NCI-H1930 (cell line): ENCODE data around the gene SHLD1.
A peak's percentile ranks its signal among the peaks of the same experiment; 100 is the strongest.
"Not testable (repeated sequence)": the region's sequence is repeated elsewhere in the genome, so short reads cannot be mapped to it uniquely, and the experiment has no call there.

Experiments used
- DNase-seq, 2 experiments: peaks; one replicate each; lab custom pipeline; 2025; lab: John Stamatoyannopoulos, UW

Gene SHLD1

GRCh38 chr20:5781367-5781766 is 31.2 kb downstream of the SHLD1 start:
- DNase-seq = not testable (repeated sequence)

- no peak for DNase-seq
These were observed 31.9 kb downstream of the SHLD1 start for GRCh38 chr20:5781798-5782750.

- DNase-seq = no peak
These were observed 34.5 kb downstream of the SHLD1 start for GRCh38 chr20:5784735-5785134.

DNA sequence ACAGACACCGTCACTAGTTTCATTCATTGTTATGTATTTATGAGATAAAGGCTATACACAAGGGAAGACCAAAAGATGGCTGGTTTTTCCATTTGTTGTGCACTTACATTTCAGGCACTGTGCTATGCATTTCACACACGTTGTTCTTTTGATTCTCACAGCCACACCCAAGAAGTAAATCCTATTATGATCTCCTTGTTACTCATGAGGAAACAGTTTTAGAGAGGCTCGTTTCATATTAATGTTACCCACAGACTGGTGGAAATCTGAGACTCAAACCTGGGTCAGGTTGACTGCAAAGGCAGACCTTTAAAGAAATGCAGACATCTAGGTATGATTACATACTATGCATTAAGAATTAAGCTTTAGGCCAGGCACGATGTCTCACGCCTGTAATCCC is 34.9 kb downstream of the SHLD1 start:
- DNase-seq = no peak

DNA sequence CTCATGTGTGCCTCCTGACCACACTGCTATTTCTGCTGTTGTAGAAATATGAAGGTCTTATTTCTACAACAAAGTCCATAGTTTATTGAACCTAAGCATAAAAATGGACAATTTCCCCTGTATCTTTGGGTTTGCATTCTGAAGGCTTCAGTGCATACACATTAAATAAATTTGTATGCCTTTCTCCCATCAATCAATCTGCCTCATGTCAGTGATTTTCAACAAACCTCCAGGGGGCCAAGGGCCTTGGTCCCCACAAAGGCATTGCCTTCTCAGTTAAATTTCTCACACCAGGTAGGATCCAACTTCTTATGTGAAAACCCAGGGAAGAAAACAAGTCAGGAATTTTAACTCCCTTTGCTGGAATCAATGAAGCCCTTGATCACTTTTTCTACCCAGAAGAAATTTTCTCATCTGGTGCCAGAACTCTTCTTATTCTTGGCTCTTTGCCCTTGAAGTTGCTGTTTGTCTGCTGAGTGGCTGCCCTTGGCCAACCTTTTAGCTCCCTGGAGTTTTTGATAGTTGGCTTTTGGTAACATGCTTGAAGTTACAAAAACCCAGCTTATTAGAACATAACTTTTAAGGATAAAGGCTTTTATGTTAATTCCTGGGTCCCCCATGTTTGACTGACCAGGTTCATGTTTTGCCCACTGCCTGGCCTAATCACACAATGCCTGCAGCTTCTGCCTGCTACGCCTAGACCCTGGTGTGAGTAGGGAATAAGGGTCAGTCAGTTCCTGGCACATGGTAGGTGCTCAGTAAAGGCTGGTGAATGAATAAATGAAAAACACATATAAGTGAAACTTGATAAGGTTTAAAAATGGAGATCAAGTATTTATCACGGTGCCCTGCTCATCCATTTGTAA is 37.0 kb downstream of the SHLD1 start:
- no peak for DNase-seq

- DNase-seq = no peak
These were observed 37.6 kb downstream of the SHLD1 start for GRCh38 chr20:5787796-5788165.

DNA sequence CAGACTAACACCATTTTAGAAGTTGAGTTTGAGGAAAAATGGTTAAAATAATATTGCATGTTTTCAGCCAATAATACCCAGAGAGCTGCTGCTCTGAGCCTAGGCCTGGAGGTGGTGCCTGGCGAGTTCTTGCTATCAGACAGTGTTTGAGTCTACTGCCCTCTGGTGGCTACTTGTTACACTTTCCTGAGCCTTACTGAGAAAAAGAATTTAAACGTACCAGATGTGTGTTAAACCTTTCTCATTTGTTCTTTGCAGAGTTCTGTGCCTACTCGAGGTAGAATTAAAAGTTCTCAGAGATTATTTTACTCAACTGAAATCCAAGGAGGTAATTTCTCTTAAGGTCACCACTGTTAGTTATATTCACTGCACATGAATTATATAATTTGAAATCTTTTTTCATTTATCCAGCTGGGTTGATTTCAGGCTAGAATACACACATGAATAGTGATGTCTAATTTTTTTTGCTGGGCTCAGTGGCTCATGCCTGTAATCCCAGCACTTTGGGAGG is 38.2 kb downstream of the SHLD1 start:
- DNase-seq = peak; percentile 66 to 83

DNA sequence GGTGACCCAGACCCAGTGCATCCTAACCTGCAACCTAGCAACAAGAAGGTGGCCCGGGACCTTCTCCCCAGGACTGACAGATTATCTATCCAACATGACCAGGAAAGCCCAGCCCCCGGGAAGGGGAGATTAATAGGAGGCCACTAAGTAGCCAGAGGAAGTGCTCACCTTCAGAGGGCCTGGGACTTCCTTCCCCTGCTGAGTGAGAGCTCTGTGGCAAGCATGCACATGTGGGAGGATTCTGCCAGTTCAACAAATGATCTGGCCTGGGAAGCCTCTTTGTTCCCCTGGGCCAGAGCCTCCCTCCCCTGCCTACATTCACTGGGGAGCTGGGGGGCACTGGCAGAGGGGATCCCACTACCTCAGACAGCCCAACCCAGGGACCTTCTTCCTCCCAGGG is 39.6 kb downstream of the SHLD1 start:
- DNase-seq = no peak

GRCh38 chr20:5793916-5794315 is 43.7 kb downstream of the SHLD1 start:
- DNase-seq = no peak

GRCh38 chr20:5796331-5797040 is 46.3 kb downstream of the SHLD1 start:
- no peak for DNase-seq

- no peak for DNase-seq
These were observed 47.0 kb downstream of the SHLD1 start for GRCh38 chr20:5797165-5797564.

DNA sequence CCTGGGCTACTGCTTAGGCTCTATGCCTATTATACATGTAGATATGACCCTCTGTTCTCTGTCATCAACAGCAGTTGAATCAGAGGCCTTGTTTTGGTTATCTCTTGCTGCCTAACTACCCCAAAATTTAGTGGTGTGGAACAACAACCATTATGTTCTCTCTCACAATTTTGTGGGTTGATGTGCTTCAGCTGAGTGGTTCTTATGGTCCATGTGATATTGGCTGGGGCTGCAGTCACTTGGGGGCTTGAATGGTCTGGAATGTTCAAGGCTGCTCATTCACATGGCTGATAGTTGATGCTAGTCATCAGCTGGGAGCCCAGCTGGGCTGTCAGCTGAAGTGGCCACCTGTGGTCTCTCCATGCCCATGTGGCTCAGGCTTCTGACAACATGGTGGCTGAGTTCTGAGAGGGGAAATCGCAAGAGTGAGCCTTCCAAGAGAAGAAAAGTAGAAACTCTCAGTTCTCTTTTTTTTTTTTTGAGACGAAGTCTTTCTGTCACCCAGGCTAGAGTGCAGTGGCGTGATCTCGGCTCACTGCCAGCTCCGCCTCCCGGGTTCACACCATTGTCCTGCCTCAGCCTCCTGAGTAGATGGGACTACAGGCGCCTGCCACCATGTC is 47.8 kb downstream of the SHLD1 start:
- no peak for DNase-seq

DNA sequence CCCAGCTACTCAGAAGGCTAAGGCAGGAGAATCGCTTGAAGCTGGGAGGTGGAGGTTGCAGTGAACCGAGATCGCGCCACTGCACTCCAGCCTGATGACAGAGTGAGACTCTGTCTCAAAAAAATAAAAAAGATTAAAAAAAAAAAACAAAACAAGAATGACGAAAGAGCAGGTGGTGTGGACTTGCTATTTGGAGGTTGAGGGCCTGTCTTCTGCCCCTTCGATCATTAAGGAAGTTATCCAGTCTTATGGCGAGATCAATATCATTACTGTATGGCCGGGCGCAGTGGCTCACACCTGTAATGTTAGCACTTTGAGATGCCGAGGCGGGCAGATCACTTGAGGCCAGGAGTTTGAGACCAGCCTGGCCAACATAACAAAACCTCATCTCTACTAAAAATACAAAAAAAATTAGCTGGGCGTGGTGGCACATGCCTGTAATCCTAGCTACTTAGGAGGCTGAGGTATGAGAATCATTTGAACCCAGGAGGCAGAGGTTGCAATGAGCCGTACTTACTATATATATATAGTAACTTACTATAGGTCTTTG is 53.6 kb downstream of the SHLD1 start:
- not testable (repeated sequence) for DNase-seq

DNA sequence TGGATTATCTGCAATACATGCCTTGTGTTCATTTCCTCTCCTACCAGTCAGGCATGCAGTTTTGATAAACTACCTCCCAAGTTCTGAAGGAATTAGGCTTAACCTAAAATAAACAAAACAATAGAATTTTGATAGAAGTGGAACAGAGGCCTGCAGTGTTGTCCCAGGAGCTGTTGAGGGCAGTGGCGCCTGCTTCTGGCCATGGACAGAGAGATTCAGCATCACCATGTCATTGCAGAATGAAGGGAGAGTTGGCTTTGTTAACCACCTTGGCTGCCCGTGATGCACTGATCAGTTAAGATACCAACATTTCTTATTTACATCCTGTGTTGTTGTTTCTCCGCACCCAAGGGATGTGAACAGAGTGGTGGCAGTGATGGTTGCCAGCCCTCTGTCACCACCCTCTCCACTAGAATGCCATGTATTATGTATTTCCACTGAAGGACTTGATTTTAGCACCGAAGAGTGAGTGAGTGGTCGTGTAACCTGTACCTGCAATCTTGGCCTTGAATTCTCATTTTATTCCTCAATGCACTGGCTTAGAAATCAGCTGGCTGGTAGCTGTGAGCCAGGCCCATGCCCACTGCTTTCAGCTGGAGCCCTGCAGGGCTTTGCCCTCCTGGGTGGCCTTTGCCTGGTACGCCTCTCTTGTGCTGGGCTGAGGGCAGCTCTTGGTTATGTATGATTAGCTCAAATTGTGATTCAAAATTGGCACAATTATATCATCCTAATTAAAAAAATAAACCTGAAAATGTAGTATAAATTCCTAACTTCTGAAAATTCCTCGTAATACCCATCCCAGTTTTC is 56.5 kb downstream of the SHLD1 start:
- DNase-seq = no peak

DNA sequence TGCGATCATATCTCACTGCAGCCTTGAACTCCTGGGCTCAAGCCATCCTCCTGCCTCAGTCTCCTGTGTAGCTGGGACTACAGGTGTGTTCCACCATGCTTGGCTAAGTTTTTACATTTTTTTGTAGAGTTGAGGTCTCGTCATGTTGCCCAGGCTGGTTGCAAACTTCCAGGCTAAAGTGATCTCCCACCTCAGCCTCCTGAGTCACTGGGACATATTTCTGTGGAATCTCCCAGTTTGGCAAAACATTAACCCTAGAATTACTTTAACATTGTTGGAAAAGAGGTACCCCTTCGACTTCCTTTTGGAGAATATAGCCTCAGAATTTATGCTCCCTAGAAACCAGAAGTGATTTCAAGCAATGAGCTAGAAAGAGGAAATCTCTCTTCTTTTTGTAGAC is 57.2 kb downstream of the SHLD1 start:
- no peak for DNase-seq

- no peak for DNase-seq
These were observed 58.7 kb downstream of the SHLD1 start for GRCh38 chr20:5808901-5809300.

DNA sequence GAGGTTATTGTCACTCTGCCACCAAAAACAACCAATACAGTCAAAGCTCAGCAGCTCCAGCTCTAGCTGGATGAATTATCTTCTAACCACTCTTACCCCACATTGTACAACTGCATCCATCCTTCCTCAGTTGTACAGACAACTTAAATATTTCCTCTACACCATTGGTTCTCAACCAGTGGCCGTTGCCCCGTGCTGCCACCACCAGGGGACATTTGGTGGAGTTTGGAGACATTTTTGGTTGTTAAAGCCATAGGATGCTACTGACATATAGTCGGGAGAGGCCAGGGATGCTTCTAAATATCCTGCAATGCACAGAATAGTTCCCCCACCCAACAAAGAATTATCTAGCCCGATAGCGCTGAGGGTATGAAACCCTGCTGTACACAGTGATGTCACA is 59.3 kb downstream of the SHLD1 start:
- no peak for DNase-seq

- DNase-seq = no peak
These were observed 60.7 kb downstream of the SHLD1 start for GRCh38 chr20:5810800-5811422.

DNA sequence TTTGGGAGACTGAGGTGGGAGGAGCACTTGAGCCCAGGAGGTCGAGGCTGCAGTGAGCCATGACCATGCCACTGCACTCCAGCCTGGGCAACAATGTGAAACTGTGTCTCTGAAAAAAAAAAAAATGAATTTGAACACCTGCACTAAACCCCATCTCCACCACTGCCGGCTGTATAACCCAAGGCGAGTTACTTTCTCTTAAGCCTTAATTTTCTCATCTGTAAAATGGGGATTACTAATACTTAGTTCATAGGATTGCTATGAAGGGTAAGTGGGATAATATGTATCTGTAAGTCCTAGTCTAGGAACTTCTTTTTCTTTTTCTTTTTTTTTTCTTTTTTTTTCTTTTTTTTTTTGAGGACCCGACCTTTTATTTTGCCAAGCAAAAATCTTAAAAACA is 61.5 kb downstream of the SHLD1 start:
- DNase-seq = no peak

GRCh38 chr20:5818346-5818681 is 68.1 kb downstream of the SHLD1 start:
- no peak for DNase-seq
